PC-9 (cell line): Measurements from ENCODE around the gene RAB4A.

Experiments
- CTCF ChIP-seq: fragments of 200-600 bp; sonication (generic); conservative IDR thresholded peaks from 2 replicates; pipeline ENCODE4 v1.6.1; 2017; ENCODE audit warnings: mixed run types, antibody characterized with exemption, mild to moderate bottlenecking, moderate library complexity
- EZH2 ChIP-seq: fragments of 200-600 bp; sonication (generic); IDR thresholded peaks from 2 replicates; pipeline ENCODE4 v1.8.0; 2017; ENCODE audit warnings: antibody characterized with exemption, low read depth

GRCh38 chr1:229283183-229283611, 12.3 kb downstream of the RAB4A start:
- TF ChIP-seq CTCF: no peak
- no peak for TF ChIP-seq EZH2
